Esophagus muscularis mucosa (tissue), 4 donors: Measurements from ENCODE around the gene GMDS. TPM values are rescaled to one million over a fixed set of nuclear protein-coding genes. Genes with fewer than 3 reads are reported as not detected.
A peak's percentile ranks its signal among the peaks of the same experiment; 100 is the strongest.

ENCODE experiments used
- DNase-seq: peaks from one replicate; pipeline ENCODE4 v3.0.0-alpha.2; 2017; ENCODE audit errors: extremely low spot score
- H3K27ac ChIP-seq, 4 donors: fragments of 200-600 bp; sonication (generic); replicated peaks in 1 of 4; 1 replicate in 3 of 4; 2 replicates in 1 of 4; pipeline ENCODE4 v1.5.1; 2016 to 2019; ENCODE audit warnings: mild to moderate bottlenecking in 1 of 4
- H3K27me3 ChIP-seq, 4 donors: fragments of 200-600 bp; sonication (generic); one replicate each; pipeline versions ENCODE4 v1.5.1 to v1.6.0; 2016 to 2019
- H3K36me3 ChIP-seq, 4 donors: fragments of 200-600 bp; sonication (generic); one replicate each; pipeline ENCODE4 v1.5.1; 2016 to 2019
- H3K4me1 ChIP-seq, 4 donors: fragments of 200-600 bp; sonication (generic); one replicate each; pipeline ENCODE4 v1.5.1; 2016 to 2019
- H3K4me3 ChIP-seq, 4 donors: fragments of 200-600 bp; sonication (generic); 1 replicate in 2 of 4; 2 replicates in 2 of 4; pipeline ENCODE4 v1.5.1; 2016 to 2019; ENCODE audit warnings: mild to moderate bottlenecking in 4 of 4, moderate library complexity in 1 of 4
- H3K9me3 ChIP-seq, 4 donors: fragments of 200-600 bp; sonication (generic); 1 replicate in 3 of 4; 2 replicates in 1 of 4; pipeline ENCODE4 v1.5.1; 2016 to 2019
- CTCF ChIP-seq, 3 experiments: fragments of 200-600 bp in 2 of 3; fragments of 450-650 bp in 1 of 3; sonication (generic) in 2 of 3; IDR thresholded peaks; one replicate each; pipeline ENCODE4 v1.5.1; 2017 to 2019; ENCODE audit warnings: antibody characterized with exemption in 3 of 3, mild to moderate bottlenecking in 2 of 3, moderate library complexity in 1 of 3
- EP300 ChIP-seq: sonication (generic); formaldehyde crosslinking; IDR thresholded peaks from one replicate; pipeline ENCODE4 v1.6.1; 2017; ENCODE audit warnings: antibody characterized with exemption
- POLR2A ChIP-seq: fragments of 450-650 bp; IDR thresholded peaks from one replicate; pipeline ENCODE4 v1.6.1; 2017; ENCODE audit warnings: antibody characterized with exemption, moderate library complexity, mild to moderate bottlenecking, low read depth
- POLR2AphosphoS5 ChIP-seq, 2 donors: sonication (generic); formaldehyde crosslinking; IDR thresholded peaks; one replicate each; pipeline ENCODE4 v1.6.1; 2017; ENCODE audit warnings: antibody characterized with exemption in 2 of 2
- WGBS: methylation state at CpG from one replicate; pipeline ENCODE4 v1.1.5; 2018; 5-methylcytosine and 5-hydroxymethylcytosine counted together
- intact Hi-C: fragments of 100-400 bp; cut with DNase I; formaldehyde crosslinking; loops from one replicate; pipeline ENCODE4 v1.15.1; 2023
- total RNA-seq, 4 donors: library from RNA; depleted of rRNA; stranded (reverse); fragments of >200 nt; gene quantifications; one replicate each; pipeline versions ENCODE4 v1.1.0 to v1.2.1, GENCODE V29; 2016

GMDS gene
- total RNA-seq, 4 donors from 2014 or later = 3.6 to 14.1 (median 6.0) TPM

- H3K4me1 ChIP-seq = peaks cover 0 to 15% (median 12%) of the 10 kb centered on the region in 4 donors
- DNase-seq = peak; percentile 55
- WGBS = 91% methylated on average over 6 of the region's 6 CpGs
- no peaks in the 10 kb centered on the region for H3K9me3 ChIP-seq
- TF ChIP-seq POLR2A = no peak
- no peak for TF ChIP-seq EP300
- intact Hi-C loops = no loop called here
- H3K4me3 ChIP-seq = no peak overlapping the region
- no peak overlapping the region for H3K27ac ChIP-seq
- H3K36me3 ChIP-seq = no peaks in the 10 kb centered on the region
- H3K27me3 ChIP-seq = no peaks in the 10 kb centered on the region
Measured at GRCh38 chr6:1580109-1580508, 665.3 kb downstream of the GMDS start.

GRCh38 chr6:1579096-1579495 is 666.3 kb downstream of the GMDS start:
- 94% methylated on average over 4 of the region's 5 CpGs for WGBS
- intact Hi-C loops = no loop called here
- TF ChIP-seq EP300 = no peak
- no peak for TF ChIP-seq POLR2AphosphoS5 (IDR thresholded peaks at IDR 0.05)
- no peak for TF ChIP-seq CTCF (IDR thresholded peaks at IDR 0.05)
- TF ChIP-seq POLR2A = no peak
- no peaks in the 10 kb centered on the region for H3K27me3 ChIP-seq
- peak; percentile 87 for DNase-seq
- no peaks in the 10 kb centered on the region for H3K36me3 ChIP-seq
- H3K9me3 ChIP-seq = no peaks in the 10 kb centered on the region
- no peak overlapping the region for H3K4me3 ChIP-seq
- H3K4me1 ChIP-seq = peaks cover 0 to 25% (median 22%) of the 10 kb centered on the region in 4 donors
- H3K27ac ChIP-seq = no peak overlapping the region

- H3K9me3 ChIP-seq = no peaks in the 10 kb centered on the region
- intact Hi-C loops = no loop called here
Measured at GRCh38 chr6:1577896-1578745, 667.3 kb downstream of the GMDS start.

GRCh38 chr6:1577146-1577680 is 668.2 kb downstream of the GMDS start:
- WGBS = 94% methylated on average over 9 of the region's 11 CpGs

More at GRCh38 chr6:1577896-1578745, 667.3 kb downstream of the GMDS start:
- Histone ChIP-seq H3K27me3 (no peaks in the 10 kb centered on the region), H3K4me3 (no peak overlapping the region), H3K4me1 (peaks cover 0 to 31% (median 24%) of the 10 kb centered on the region in 4 donors), H3K27ac (no peak overlapping the region), H3K36me3 (no peaks in the 10 kb centered on the region)
- WGBS = 93% methylated on average over 19 of the region's 19 CpGs
- DNase-seq = peak; percentile 81
- TF ChIP-seq CTCF (IDR thresholded peaks at IDR 0.05) = no peak
- no peak for TF ChIP-seq POLR2A
- no peak for TF ChIP-seq POLR2AphosphoS5 (IDR thresholded peaks at IDR 0.05)
- TF ChIP-seq EP300 = no peak

More at GRCh38 chr6:1577146-1577680, 668.2 kb downstream of the GMDS start:
- H3K4me3 ChIP-seq = no peak overlapping the region
- H3K9me3 ChIP-seq = no peaks in the 10 kb centered on the region
- intact Hi-C loops = no loop called here
- H3K27me3 ChIP-seq = no peaks in the 10 kb centered on the region
- H3K4me1 ChIP-seq = peaks cover 0 to 31% (median 24%) of the 10 kb centered on the region in 4 donors
- H3K27ac ChIP-seq = no peak overlapping the region
- H3K36me3 ChIP-seq = no peaks in the 10 kb centered on the region
- DNase-seq = peak; percentile 85
- TF ChIP-seq POLR2A (no peak), EP300 (no peak), POLR2AphosphoS5 (IDR thresholded peaks at IDR 0.05) (no peak), CTCF (IDR thresholded peaks at IDR 0.05) (no peak)
